ENCODE results near the gene HAPLN3.

The HAPLN3 gene

GRCh38 chr15:88880944-88881740 lies 14.2 kb downstream of the HAPLN3 start:
- TF ChIP-seq CTCF (IDR thresholded peaks at IDR 0.05; ENCODE audit: low read length, missing control alignments): no peak
- no peak for DNase-seq (ENCODE audit: low read depth)
- no peak overlapping the region for H3K4me3 ChIP-seq (replicated peaks; ENCODE audit: low read depth, low read length)

GRCh38 chr15:88878720-88879184 lies 16.6 kb downstream of the HAPLN3 start:
- no peak overlapping the region for H3K4me3 ChIP-seq (replicated peaks; ENCODE audit: low read depth, low read length)
- TF ChIP-seq CTCF (IDR thresholded peaks at IDR 0.05; ENCODE audit: low read length, missing control alignments): peak; percentile 82
- peak; percentile 55 for DNase-seq (ENCODE audit: low read depth)

GRCh38 chr15:88877906-88878305 lies 17.4 kb downstream of the HAPLN3 start:
- no peak overlapping the region for H3K4me3 ChIP-seq (replicated peaks; ENCODE audit: low read depth, low read length)

DNA sequence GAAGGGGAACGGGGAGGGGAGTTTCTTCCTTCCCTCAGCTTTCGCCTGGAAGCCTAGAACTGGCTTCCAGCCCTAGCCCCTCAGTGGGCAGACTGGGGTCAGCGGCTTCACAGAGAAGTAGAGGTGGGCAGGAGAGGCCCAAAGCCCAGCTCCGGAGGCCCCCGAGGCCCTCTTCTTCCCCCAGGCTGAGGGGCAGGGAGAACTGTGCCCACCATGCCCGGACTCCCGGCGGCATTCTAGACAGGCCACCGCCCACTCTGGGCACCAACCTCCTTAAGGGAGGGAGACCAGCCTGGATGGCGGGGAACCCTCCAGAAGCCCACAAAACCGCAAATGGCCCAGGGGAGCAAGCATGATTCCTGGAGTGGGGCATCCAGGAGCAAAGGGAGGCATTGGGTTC lies 17.9 kb downstream of the HAPLN3 start:
- no peak overlapping the region for H3K4me3 ChIP-seq (replicated peaks; ENCODE audit: low read depth, low read length)
- no peak for DNase-seq (ENCODE audit: low read depth)
- TF ChIP-seq CTCF (IDR thresholded peaks at IDR 0.05; ENCODE audit: low read length, missing control alignments): no peak

More at GRCh38 chr15:88877906-88878305, 17.4 kb downstream of the HAPLN3 start:
- DNase-seq (ENCODE audit: low read depth): no peak
- TF ChIP-seq CTCF (IDR thresholded peaks at IDR 0.05; ENCODE audit: low read length, missing control alignments): no peak

- no peak overlapping the region for H3K4me3 ChIP-seq (replicated peaks; ENCODE audit: low read depth, low read length)
- TF ChIP-seq CTCF (IDR thresholded peaks at IDR 0.05; ENCODE audit: low read length, missing control alignments): no peak
- no peak for DNase-seq (ENCODE audit: low read depth)
These were observed 18.8 kb downstream of the HAPLN3 start for GRCh38 chr15:88876573-88876972.

DNA sequence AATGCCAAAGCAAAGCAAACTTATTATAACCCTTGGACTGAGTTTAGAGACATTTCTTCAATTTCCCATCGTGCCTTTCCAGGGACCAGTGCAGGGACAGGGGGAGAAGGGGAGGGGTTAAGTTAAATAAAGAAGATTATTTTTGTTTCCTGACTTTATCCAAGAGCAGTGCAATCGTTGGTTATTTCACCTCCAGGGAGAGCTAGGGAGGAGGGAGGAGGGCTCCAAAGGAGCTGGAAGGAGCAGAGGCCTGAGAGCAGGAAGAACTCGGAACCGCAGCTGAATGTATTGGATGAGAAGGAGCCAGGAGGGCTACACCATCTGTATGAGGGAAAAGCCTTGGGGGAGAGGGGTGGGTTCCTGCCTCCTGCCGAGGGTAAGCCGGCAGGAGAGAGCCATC lies 20.7 kb downstream of the HAPLN3 start:
- DNase-seq (ENCODE audit: low read depth): no peak
- H3K4me3 ChIP-seq (replicated peaks; ENCODE audit: low read depth, low read length): no peak overlapping the region

More for the DNA sequence above, 20.7 kb downstream of the HAPLN3 start:
- TF ChIP-seq CTCF (IDR thresholded peaks at IDR 0.05; ENCODE audit: low read length, missing control alignments): no peak

All from fibroblast of pulmonary artery (primary cell).